ENCODE data around the gene PSMD6.

The PSMD6 gene

DNA sequence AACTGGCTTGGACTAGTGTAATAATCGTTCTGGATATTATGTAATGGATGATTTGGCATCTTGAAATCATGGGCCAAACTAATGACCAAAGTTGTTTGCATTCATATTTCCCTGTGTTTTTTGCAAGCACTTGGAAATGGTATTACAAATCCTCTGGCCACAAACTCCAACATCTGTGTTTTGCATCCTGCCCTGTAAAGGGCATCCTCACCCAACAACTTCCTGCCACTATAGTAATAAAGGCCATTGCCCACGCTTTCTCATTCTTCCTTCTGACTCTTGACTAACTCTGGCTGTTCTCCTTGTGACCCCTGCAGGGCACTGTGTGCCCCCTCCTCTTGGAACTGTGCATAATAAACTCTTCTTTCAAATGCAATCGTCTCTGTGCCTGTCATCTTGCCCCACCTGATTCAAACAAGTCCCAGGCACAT lies 25.4 kb upstream of the PSMD6 start:
- TF ChIP-seq CTCF (IDR thresholded peaks at IDR 0.05; ENCODE audit: control insufficient read depth, extremely low read depth, insufficient read depth), result no peak
- DNase-seq (ENCODE audit: low read depth), result no peak
- no peak overlapping the region for H3K4me3 ChIP-seq (ENCODE audit: low read depth, low read length)

GRCh38 chr3:64047787-64048186 lies 24.5 kb upstream of the PSMD6 start:
- TF ChIP-seq CTCF (IDR thresholded peaks at IDR 0.05; ENCODE audit: control insufficient read depth, extremely low read depth, insufficient read depth), result no peak
- no peak for DNase-seq (ENCODE audit: low read depth)

DNA sequence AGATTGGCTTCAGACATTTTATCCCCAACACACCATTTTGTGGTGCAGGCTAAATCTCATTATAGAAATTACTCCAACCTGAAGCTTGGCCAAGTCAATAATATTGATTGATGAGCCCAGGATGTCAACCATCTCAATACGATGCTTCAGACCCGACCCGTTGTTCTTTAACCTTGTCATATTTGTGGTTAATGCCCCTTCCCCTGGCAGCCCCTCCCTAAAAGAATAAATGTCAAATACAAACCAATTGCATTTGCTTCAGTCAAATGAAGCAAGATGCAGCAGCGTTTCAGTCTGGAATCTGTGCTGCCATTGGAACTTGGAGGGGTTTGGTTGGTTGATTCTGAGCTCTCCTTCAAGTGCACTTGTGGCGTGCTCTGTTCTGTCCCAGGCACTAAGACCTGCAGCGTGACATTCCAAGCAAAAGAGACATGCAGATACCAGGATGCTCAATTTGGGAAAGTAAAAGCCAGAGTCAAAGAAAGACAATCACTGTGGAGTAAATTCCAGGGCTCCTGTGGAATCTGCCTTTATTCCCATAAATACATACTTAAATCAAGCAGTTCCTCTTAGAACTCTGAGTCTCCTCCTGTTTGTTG lies 23.8 kb upstream of the PSMD6 start:
- no peak for TF ChIP-seq CTCF (IDR thresholded peaks at IDR 0.05; ENCODE audit: control insufficient read depth, extremely low read depth, insufficient read depth)
- DNase-seq (ENCODE audit: low read depth), result no peak
- H3K4me3 ChIP-seq (ENCODE audit: low read depth, low read length), result no peak overlapping the region

More at GRCh38 chr3:64047787-64048186, 24.5 kb upstream of the PSMD6 start:
- H3K4me3 ChIP-seq (ENCODE audit: low read depth, low read length), result no peak overlapping the region

GRCh38 chr3:64046592-64046991 lies 23.3 kb upstream of the PSMD6 start:
- no peak for TF ChIP-seq CTCF (IDR thresholded peaks at IDR 0.05; ENCODE audit: control insufficient read depth, extremely low read depth, insufficient read depth)
- DNase-seq (ENCODE audit: low read depth), result no peak
- H3K4me3 ChIP-seq (ENCODE audit: low read depth, low read length), result no peak overlapping the region

- no peak overlapping the region for H3K4me3 ChIP-seq (ENCODE audit: low read depth, low read length)
- no peak for DNase-seq (ENCODE audit: low read depth)
- no peak for TF ChIP-seq CTCF (IDR thresholded peaks at IDR 0.05; ENCODE audit: control insufficient read depth, extremely low read depth, insufficient read depth)
Measured at GRCh38 chr3:64042952-64043351, 19.7 kb upstream of the PSMD6 start.

DNA sequence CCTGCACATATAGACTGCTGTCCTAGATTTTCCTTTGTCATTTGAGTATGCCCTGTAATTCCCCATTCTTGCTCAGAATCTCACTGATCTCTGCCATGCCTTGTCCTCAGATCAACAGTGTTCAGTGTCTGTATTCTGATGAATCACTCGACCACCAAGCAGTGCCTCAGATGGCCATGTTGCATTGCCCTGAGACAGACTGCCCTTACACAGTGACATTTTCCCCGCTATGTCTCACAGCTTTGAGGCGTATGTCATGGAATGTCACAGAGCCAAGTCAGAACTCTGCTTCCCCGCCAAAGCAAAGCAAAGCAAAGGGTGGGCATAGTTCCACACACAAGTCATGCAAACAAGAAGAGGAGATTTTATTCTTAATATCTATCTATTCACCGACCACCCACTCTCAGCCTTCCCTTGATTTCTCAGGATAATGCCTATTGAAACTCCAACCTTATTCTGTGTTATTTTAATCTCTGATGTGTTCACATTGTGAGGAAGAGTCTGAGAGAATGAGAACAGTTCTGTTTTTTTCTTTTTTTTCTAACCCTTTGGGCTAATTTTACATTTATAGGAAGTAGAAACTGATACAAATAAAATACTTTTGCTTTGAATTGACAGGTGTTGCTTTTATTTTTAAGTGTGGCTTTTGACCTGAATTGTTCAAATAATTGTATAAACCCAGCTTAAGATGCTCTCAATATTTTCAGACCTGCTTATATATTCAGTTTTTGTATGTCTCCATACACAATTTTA lies 16.9 kb upstream of the PSMD6 start:
- no peak for DNase-seq (ENCODE audit: low read depth)
- H3K4me3 ChIP-seq (ENCODE audit: low read depth, low read length), result no peak overlapping the region
- TF ChIP-seq CTCF (IDR thresholded peaks at IDR 0.05; ENCODE audit: control insufficient read depth, extremely low read depth, insufficient read depth), result no peak
